ENCODE measurements around the gene GALK2.

Gene GALK2

DNA sequence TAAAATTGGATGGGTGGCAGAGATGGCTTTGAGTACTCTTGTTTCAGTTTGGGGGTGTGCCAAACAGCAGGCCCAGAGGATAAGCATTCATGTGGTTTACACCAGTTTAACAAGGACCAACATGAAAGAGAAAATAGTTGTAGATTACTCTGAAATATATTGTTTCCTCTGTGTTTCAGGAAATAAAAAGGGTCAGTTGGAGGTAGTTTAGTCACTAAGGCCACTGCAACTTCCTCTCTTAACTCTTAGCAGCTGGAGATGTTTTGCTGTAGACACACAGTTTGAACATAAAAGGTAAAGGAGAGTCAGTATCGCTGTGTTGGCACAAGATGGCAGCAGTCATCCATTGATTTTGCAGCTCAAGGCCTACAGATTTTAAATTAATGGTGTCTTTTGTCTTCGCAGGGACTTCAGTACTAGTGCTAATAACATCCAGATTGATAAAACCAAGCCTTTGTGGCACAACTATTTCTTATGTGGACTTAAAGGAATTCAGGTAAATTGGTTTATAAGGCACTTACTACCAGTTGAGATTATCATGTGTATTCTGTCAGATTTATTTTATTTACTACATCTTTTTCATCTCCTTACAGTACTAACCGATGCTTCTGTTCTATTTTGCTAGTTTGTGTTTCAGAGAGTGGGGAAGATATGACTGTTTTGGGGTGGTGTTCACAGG, 65.5 kb downstream of the GALK2 start:
- no peak overlapping the region for H3K4me3 ChIP-seq (ENCODE audit: low read depth, low read length)
- TF ChIP-seq CTCF (IDR thresholded peaks at IDR 0.05; ENCODE audit: borderline replicate concordance, insufficient read depth, low read depth, low read length), result peak; percentile 59; the same call in 1 of the 2 replicates

DNA sequence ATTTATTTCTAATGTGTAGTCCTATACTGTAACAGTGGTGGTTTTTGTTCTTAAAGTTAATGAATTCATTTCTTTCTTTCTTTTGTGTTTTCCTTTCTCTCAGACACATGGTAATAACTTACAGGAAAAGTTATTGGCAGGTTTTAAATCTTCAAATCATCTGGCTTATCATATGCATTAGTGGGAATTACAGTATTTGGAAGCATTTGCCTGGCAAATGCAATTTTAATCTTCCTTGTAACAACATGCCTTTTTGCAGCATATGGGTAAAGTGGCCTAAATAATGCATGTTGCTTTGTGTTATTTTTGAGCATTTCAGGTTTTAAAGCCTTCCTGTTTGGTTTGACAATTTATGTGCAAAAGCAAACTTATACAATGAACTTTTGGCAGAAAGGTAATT, 66.8 kb downstream of the GALK2 start:
- TF ChIP-seq CTCF (IDR thresholded peaks at IDR 0.05; ENCODE audit: borderline replicate concordance, insufficient read depth, low read depth, low read length), result no peak
- H3K4me3 ChIP-seq (ENCODE audit: low read depth, low read length), result no peak overlapping the region

GRCh38 chr15:49238342-49238741, 68.3 kb downstream of the GALK2 start:
- no peak overlapping the region for H3K4me3 ChIP-seq (ENCODE audit: low read depth, low read length)
- TF ChIP-seq CTCF (IDR thresholded peaks at IDR 0.05; ENCODE audit: borderline replicate concordance, insufficient read depth, low read depth, low read length), result no peak

DNA sequence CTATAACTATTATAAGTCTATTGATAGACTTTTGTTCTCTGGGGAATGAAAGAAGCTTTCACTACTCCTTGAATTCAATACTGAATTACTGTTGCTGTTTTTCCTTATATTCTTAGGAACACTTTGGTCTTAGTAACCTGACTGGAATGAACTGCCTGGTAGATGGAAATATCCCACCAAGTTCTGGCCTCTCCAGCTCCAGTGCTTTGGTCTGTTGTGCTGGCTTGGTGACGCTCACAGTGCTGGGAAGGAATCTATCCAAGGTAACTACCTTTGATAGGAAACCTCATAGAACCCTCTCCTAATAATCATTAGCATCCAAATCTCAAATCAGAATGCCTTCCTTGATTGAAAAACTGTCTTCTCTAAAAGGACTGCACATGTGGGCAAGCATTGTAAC, 69.1 kb downstream of the GALK2 start:
- TF ChIP-seq CTCF (IDR thresholded peaks at IDR 0.05; ENCODE audit: borderline replicate concordance, insufficient read depth, low read depth, low read length), result no peak
- no peak overlapping the region for H3K4me3 ChIP-seq (ENCODE audit: low read depth, low read length)

GRCh38 chr15:49242820-49243219, 72.8 kb downstream of the GALK2 start:
- no peak for TF ChIP-seq CTCF (IDR thresholded peaks at IDR 0.05; ENCODE audit: borderline replicate concordance, insufficient read depth, low read depth, low read length)
- no peak overlapping the region for H3K4me3 ChIP-seq (ENCODE audit: low read depth, low read length)

DNA sequence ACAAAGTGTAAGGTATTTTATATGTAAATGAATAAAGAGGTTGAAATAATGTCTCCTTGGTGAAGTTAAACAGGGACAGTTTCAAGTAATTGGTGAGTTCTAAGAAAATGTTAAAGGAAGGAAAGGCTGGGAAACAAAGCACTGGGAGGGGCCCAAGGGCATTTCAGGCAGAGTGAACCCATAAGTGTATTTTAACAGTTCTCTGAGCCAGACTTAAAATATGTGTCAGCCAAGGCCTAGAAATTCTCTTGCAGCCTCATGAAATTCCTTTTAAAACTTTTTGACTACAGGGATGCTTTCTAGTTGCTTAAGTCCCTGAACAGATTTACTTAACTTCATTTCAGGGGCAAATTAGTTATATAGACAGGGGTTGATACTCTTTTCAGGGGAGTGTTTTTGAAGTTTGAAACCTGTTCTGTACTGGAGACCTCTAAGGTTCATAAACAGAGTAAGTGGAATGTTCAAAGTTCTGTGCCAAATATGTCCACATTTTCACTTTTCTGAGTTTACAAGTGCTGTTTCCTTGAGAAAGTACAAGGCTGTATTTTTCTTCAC, 77.6 kb downstream of the GALK2 start:
- TF ChIP-seq CTCF (IDR thresholded peaks at IDR 0.05; ENCODE audit: borderline replicate concordance, insufficient read depth, low read depth, low read length), result no peak
- H3K4me3 ChIP-seq (ENCODE audit: low read depth, low read length), result no peak overlapping the region

- TF ChIP-seq CTCF (IDR thresholded peaks at IDR 0.05; ENCODE audit: borderline replicate concordance, insufficient read depth, low read depth, low read length), result no peak
These were observed 78.2 kb downstream of the GALK2 start for GRCh38 chr15:49248291-49248690.

More at GRCh38 chr15:49248291-49248690, 78.2 kb downstream of the GALK2 start:
- no peak overlapping the region for H3K4me3 ChIP-seq (ENCODE audit: low read depth, low read length)
